Fibroblast of skin of back (primary cell): ENCODE results near the gene ADARB2.

Source experiments
- DNase-seq: peaks from one replicate; pipeline ENCODE4 v3.0.0-alpha.2; 2013

ADARB2 gene

DNA sequence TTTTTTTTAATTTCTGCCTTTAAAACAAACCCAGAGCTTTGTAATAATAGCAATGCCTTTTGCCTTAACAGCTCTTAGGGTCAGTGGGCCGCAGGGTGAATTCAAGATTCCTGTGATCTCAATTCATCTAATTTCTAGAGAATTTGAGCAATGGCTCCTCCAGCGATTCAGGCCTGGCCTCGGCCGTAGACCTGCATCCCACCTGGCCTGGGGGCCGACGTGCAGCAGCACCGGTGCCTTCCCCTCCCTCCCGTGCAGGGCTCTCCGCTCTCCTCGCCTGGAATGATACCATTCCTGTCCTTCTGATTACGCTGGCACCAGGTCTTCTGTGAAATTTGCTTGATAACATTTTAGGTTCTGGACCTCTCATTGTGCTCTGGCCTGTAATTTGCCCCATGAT, 172.5 kb downstream of the ADARB2 start:
- no peak for DNase-seq

- DNase-seq, result no peak
These were observed 174.3 kb downstream of the ADARB2 start for GRCh38 chr10:1563028-1563427.

DNA sequence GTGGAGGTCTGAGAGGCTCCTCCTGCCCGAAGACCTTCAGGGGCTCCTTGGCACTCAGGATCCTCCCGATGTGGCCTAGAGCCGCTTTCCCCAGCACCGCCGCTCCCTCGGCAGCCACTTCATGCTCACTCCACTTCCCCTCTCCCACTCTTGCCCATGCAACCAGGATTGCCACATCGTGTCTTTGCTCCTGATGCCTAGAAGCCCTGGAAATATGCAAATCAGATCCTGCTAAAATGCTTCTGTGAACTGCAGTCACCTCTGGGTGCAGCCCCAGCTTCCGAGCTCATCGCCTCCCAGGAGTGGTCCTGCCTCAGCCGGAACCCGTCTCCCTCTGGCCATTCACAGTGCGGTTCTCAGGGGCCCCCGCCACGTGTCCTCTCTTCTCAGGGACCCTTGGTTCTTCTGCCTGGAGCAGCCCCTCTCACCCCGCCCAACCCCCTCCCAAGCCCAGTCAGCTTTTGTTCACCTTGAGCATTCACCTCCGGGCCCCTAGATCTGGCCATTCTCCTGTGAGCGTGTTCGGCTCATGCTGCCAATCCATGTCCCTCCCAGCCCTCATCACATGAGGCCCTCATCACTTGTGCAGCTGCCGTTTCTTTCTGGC, 175.5 kb downstream of the ADARB2 start:
- DNase-seq, result no peak

DNA sequence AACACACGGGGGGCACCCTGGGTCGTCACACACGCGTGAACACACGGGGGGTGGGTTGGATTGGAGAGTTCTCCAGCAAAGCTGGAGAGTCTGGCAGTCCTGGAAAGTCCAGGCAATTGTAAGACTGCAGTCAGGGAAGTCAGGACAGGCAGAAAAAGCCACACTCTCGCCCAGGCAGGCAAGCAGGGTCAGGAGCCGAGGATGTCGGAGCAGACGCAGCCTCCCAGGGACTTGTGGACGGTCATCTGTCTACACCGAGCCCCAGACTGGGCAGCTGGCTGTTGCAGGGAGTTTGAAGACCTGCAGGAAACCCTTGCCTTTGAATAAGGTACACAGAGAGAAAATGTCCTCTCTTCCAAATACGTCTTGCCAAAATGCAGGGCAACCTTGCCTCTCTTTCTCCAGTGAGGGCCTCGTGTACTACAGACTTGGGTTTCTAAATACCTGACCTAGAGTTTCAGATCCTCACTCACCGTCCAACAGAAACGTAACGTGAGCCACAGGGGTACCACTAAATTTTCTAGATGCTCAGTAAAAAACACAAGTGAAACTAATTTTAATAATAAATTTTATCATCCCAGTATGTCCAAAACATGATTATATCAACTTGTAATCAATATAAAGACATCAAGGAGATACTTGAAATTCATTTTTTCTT, 176.7 kb downstream of the ADARB2 start:
- no peak for DNase-seq

DNA sequence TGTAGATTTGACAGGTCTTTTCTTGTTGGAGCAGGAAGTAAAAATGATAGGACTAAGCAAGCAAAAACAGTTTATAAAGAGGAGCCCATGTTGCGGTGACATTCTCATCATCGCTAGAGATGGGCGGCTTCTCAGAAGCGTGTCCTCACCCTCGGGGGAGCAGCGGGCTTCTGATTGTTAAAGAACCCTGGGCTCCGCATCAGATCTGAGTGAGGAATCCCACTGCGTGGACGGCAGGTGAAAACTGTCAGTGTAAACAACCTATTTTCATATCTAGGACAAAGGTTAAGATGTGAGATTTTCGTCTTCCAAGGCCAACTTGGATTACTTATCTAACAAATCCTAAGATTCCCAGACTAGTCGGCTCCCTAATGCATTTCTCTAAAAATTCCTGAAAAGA, 177.6 kb downstream of the ADARB2 start:
- DNase-seq, result no peak

DNA sequence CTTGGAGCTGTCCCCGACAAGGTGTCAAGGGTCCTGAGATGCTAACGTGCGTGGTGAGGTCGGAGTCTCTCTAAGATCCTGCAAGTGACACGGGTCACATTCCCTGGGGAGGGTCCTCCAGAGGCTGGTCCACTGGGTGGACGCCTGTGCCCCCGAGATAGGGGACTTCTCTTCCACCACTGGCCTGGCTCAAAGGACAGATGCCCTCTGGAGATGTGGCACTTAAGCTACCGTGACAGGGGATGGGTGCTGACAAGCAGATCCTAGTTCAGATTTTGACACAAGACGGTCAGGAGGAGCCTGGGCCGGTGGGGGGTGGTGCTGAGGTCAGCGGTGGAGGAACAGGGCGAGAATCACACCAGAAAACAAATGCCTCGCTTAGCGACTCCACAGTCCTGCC, 178.0 kb downstream of the ADARB2 start:
- DNase-seq, result no peak

- DNase-seq, result no peak
These were observed 178.4 kb downstream of the ADARB2 start for GRCh38 chr10:1558906-1559305.

DNA sequence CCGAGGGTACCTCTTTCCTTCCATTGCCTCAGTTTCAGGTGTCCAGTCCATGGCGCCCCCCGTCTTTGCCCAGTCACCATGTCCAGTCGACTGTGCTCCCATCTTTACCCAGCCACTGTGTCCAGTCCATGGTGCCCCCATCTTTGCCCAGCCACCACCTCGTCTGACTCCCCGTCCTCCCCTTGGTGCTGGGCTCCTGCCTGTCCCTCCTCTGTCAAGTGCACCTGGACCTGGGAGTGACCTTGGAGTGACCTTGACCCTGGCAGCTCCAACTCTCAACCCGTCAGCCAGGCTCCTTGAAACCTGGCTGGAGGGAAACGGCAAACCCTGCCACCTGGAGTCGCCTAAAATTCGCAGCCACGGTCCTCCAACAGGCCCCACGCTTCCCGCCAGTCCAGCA, 180.2 kb downstream of the ADARB2 start:
- no peak for DNase-seq

- no peak for DNase-seq
These were observed 180.8 kb downstream of the ADARB2 start for GRCh38 chr10:1556496-1556895.

DNA sequence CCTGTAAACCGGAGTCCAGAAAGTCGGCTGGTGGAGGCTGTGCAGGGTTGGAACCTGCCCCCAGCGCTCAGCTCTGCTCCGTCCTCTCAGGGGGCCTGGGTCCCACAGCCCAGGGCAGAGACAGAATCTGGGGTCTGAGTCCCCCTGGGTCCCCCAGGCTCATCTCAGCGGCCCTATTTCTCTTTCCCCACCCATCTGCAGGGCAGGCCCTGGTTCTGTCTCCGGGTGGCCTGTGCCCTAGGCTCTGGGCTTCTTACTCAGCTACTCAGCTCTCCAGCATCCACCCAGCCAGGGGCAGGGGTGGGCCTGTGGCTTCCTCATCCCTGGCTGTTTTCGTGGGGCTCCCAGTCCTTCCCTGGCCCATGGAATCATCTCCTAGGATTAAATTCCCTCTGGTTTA, 183.4 kb downstream of the ADARB2 start:
- DNase-seq, result no peak

- DNase-seq, result no peak
These were observed 184.2 kb downstream of the ADARB2 start for GRCh38 chr10:1552881-1553670.

- DNase-seq, result no peak
These were observed 184.9 kb downstream of the ADARB2 start for GRCh38 chr10:1552406-1552805.

DNA sequence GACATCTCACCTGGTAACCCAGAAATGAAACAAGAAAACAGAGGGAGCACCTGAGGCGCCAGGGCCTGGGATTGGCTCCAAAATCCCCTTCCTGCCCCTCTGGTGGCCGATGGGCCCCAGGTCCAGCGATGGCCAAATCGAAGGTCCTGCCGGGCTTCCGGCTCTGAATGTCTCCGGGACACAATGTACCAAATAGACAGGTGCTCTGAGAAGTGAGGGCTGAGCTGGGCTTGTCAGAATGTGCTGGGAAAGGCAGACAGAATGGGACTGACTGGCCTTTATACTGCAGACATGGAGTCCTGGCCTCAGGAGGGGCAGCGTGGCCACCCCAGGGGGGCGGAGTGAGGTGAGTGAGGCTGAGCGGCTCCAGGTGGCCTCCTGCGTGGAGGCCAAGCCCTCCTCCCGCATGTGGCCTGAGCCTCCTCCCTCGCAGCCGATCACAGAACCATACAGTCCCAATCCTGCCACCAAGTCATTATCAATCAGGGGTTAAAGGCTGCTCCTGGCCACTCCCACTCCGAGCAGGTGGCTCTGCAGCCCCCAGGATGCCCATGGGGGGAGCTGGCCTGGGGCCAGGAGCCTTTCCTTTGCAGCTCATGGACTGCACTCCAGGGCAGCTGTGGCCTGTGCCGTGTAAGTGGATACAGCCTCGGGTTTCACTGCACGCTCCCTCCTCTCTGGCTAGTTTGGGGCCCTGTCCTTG, 185.5 kb downstream of the ADARB2 start:
- DNase-seq, result no peak

- no peak for DNase-seq
These were observed 186.7 kb downstream of the ADARB2 start for GRCh38 chr10:1550616-1551015.

- no peak for DNase-seq
These were observed 187.1 kb downstream of the ADARB2 start for GRCh38 chr10:1550291-1550595.

DNA sequence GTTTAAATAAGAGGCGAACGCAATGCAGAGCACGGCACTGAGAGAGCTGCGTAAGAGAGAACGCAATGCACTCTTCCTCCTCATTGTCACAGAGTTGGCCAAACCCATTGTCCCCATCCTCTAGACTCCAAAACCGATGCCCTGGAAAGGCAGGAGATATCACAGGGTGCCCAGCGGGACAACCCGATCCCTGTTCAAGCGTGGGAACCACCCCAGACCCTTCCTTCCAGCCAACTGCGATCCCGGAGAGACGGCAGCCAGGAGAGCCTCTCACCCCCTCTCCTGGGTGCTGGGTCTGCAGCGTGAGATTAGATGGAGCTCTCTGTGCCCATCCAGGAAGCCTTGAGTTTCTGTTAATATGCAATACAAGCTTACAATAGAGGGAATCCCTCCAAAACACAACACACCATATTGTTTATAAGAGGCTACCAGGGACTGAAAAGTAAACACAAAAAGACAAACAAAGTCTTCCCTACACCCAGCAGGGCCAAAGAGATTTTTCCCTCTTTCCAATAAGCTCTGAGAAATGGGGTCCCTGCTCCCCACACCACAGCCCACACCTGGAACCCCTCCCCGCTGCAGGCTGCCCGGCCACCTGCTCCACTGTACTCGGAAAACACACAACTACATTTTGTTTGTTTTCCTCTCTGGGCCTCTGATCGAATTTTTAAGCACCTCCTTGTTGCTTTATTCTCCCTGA, 187.6 kb downstream of the ADARB2 start:
- DNase-seq, result no peak

- no peak for DNase-seq
These were observed 188.7 kb downstream of the ADARB2 start for GRCh38 chr10:1548596-1548995.

GRCh38 chr10:1548146-1548545, 189.2 kb downstream of the ADARB2 start:
- no peak for DNase-seq

DNA sequence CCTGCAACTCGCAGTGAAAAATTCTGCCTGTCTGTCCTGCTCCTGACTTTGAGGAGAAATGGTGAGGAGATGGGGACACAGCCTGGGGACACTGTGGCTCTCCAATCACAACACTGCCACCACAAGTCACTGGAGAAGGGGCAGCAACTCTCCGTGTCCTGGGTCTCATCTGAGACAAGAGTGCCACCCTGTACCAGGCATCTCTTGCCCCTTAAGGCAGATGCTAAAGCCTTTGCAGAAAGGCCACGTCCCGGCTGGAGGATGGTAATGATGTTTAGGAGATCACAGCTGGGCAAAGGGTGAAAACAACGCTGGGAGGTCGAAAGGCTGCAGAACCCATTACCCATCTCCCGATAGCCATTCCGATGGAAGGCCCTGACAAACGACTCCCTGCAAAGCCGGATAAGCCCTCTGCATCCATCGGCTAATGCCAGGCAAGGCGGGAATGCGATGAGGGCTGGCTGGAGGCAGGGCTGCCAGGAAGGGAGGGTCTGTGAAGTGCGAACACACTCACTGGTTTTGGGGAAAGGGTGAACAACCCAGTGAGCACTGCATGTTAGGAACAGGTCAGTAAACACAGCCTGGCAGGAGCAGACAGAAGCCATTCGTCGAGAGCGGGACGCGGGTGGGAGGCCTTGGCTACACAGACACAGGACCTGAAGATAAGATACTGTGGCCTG, 190.8 kb downstream of the ADARB2 start:
- DNase-seq, result no peak

GRCh38 chr10:1545524-1545923, 191.8 kb downstream of the ADARB2 start:
- no peak for DNase-seq

DNA sequence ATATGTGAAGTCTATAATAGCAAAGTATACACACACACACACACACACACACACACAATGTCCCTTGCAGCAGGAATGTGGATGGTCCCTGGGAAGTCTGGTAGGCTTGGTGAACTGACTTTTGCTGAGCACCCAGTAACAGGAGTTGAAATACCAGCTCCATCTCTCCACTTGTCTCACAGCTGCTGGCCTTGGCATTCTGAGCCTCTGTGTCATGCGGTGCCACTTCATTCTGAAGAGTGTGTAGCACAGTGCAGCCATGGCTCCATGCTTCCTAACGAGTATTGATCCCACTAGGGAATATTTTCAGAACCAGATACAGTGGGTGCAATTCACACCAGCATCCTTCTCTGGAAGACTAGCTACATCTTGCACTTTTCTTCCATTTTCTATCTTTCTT, 192.4 kb downstream of the ADARB2 start:
- DNase-seq, result no peak

DNA sequence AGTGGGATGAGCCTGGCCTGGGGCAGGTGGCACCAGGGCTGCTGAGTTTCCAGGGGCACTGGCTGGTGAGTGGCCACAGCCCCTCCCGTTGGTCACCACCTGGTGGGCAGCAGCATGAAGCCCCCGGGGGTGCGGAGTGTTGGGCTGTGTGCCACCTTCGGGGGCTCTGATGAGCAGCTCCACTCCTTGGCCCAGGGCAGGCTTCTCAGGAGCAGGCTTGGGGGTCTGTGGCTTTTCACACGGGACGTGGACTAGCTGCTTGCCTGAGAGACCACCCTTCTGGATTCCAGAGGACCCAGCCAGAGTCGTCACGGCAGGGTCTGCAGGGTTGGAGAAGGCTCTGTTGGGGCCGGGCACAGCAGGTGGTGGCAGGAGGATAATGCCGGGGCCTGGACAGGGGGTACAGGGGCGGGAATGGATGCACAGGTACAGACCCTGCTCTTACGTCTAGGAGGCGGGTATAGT, 193.1 kb downstream of the ADARB2 start:
- DNase-seq, result no peak
